GM23338 (cell line): ENCODE measurements around the gene GJD2. TPM values are rescaled to one million over a fixed set of nuclear protein-coding genes. Genes with fewer than 3 reads are reported as not detected.

Experiments
- ATAC-seq: fragments of 200-7000 bp; cut with Tn5 transposase; 3 replicates; pipeline ENCODE4 v1.9.1; 2020
- DNase-seq: peaks from one replicate; pipeline ENCODE4 v3.0.0-alpha.2; 2015; ENCODE audit warnings: low spot score
- H2AFZ ChIP-seq: fragments of 200-600 bp; sonication (generic); 2 replicates; pipeline ENCODE4 v1.8.0; 2016; ENCODE audit warnings: antibody characterized with exemption, mild to moderate bottlenecking, moderate library complexity
- H3F3A ChIP-seq: fragments of 200-600 bp; sonication (generic); replicated peaks from 2 replicates; pipeline ENCODE4 v1.8.0; 2017; ENCODE audit warnings: antibody characterized with exemption, mixed run types, low read depth
- H3K27ac ChIP-seq: fragments of 200-600 bp; sonication (generic); 2 replicates; pipeline ENCODE4 v1.6.1; 2016; ENCODE audit warnings: low read depth
- H3K27me3 ChIP-seq: fragments of 200-600 bp; sonication (generic); 2 replicates; pipeline ENCODE4 v1.8.0; 2016; ENCODE audit warnings: mild to moderate bottlenecking, mixed run types, moderate library complexity; ENCODE audit not compliant: insufficient read depth
- H3K36me3 ChIP-seq: fragments of 200-600 bp; sonication (generic); 2 replicates; pipeline ENCODE4 v1.8.0; 2016; ENCODE audit warnings: mild to moderate bottlenecking; ENCODE audit not compliant: insufficient read depth
- H3K4me1 ChIP-seq: fragments of 200-600 bp; sonication (generic); 2 replicates; pipeline ENCODE4 v1.8.0; 2016; ENCODE audit warnings: mild to moderate bottlenecking, moderate library complexity; ENCODE audit not compliant: insufficient read depth
- H3K4me2 ChIP-seq: fragments of 200-600 bp; sonication (generic); 2 replicates; pipeline ENCODE4 v1.7.1; 2017; ENCODE audit warnings: mixed run types
- H3K4me3 ChIP-seq: fragments of 200-600 bp; sonication (generic); 2 replicates; pipeline ENCODE4 v1.6.1; 2016; ENCODE audit warnings: mixed run types
- H3K79me2 ChIP-seq: fragments of 200-600 bp; sonication (generic); replicated peaks from 2 replicates; pipeline ENCODE4 v1.8.0; 2017; ENCODE audit warnings: mild to moderate bottlenecking; ENCODE audit not compliant: insufficient read depth
- H3K9me2 ChIP-seq: fragments of 200-600 bp; sonication (generic); 2 replicates; pipeline ENCODE4 v1.8.0; 2017; ENCODE audit not compliant: insufficient read depth
- H4K20me1 ChIP-seq: fragments of 200-600 bp; sonication (generic); replicated peaks from 2 replicates; pipeline ENCODE4 v1.8.0; 2017; ENCODE audit warnings: mild to moderate bottlenecking; ENCODE audit not compliant: insufficient read depth
- H3K27ac Mint-ChIP-seq: 2 replicates; pipeline ENCODE4 v1.8.0; 2020; ENCODE audit warnings: inconsistent platforms, mild to moderate bottlenecking, moderate library complexity, mixed read lengths
- H3K27me3 Mint-ChIP-seq: 3 replicates; pipeline ENCODE4 v1.8.0; 2022; ENCODE audit warnings: low read depth, mild to moderate bottlenecking, moderate library complexity, mixed read lengths, inconsistent platforms; ENCODE audit not compliant: insufficient read depth, poor library complexity
- H3K36me3 Mint-ChIP-seq: 3 replicates; pipeline ENCODE4 v1.8.0; 2021; ENCODE audit warnings: low read depth, mild to moderate bottlenecking, inconsistent platforms, moderate library complexity, mixed read lengths
- H3K4me1 Mint-ChIP-seq: 3 replicates; pipeline ENCODE4 v1.8.0; 2020; ENCODE audit warnings: mild to moderate bottlenecking, inconsistent platforms, mixed read lengths
- H3K4me3 Mint-ChIP-seq: 3 replicates; pipeline ENCODE4 v1.8.0; 2021; ENCODE audit warnings: moderate library complexity, mild to moderate bottlenecking, inconsistent platforms, mixed read lengths
- H3K9me3 Mint-ChIP-seq: 3 replicates; pipeline ENCODE4 v1.8.0; 2020; ENCODE audit warnings: moderate library complexity, mild to moderate bottlenecking, inconsistent platforms, mixed read lengths
- CREB1 ChIP-seq: fragments of 250-450 bp; sonication (Bioruptor Pico); IDR thresholded peaks from 2 replicates; pipeline ENCODE4 v1.5.0; 2020; ENCODE audit warnings: low read depth, mild to moderate bottlenecking, moderate library complexity
- EZH2phosphoT487 ChIP-seq: fragments of 200-600 bp; sonication (generic); IDR thresholded peaks from one replicate; pipeline ENCODE4 v1.8.1; 2018; ENCODE audit warnings: antibody characterized with exemption; ENCODE audit not compliant: unreplicated experiment
- JUNB ChIP-seq: IDR thresholded peaks from one replicate; pipeline ENCODE4 v1.6.1; 2016; ENCODE audit warnings: antibody characterized with exemption; ENCODE audit not compliant: unreplicated experiment
- NANOG ChIP-seq: IDR thresholded peaks from 2 replicates; pipeline ENCODE4 v1.6.1; 2016; ENCODE audit warnings: antibody characterized with exemption, borderline replicate concordance
- polyA plus RNA-seq: library from polyadenylated mRNA; unstranded; fragments of >200 nt; fragmentation: Nextera tagmentation; extraction: Ambion mirVana; gene quantifications from 2 replicates; pipeline ENCODE4 v1.2.1, GENCODE V29; 2016
- total RNA-seq: library from RNA; depleted of rRNA; stranded (reverse); fragments of >200 nt; shearing (Covaris generic); gene quantifications from 2 replicates; pipeline ENCODE4 v1.2.3, GENCODE V29; 2014
- TF ChIP-seq, protein P1 (sequence below): IDR thresholded peaks from 2 replicates; pipeline ENCODE4 v1.6.1; 2016; ENCODE audit warnings: antibody characterized with exemption
- TF ChIP-seq, protein P2 (sequence below): fragments of 250-450 bp; sonication (Bioruptor Pico); IDR thresholded peaks from 2 replicates; pipeline ENCODE4 v1.5.0; 2020; ENCODE audit warnings: mild to moderate bottlenecking, moderate library complexity

Gene GJD2
- total and polyA plus RNA-seq, 2 experiments from 2014 or later = 0.29 to 0.63 TPM

DNA sequence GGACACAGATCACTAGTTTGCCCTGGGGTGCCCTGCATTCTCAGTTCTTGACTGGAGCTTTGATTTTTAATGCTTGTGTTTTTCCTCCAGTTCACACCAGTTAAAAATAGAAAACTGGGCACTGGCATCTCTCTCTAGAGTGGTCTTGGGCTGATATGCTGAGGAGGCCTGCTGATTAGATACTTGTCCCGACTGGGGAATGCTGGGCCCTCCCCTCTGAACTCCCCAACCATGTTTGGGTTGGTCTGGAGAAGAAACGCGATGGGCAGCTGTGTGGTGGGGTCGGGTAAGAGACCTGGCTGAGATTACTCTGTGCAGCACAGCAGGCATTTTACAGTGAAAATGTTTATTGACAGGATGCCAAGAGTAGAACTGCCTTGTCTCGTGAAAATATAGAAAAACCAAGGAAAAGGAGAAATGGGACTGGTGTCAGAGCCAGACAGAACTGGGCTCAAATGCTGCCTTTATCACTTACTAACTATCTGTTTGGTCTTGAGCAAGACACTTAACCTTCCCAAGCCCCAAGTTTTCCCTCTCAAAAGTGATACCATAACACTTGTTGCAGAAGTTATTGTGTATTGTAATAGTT is 42.1 kb upstream of the GJD2 start:
- Histone ChIP-seq H3K27ac (no peak overlapping the region), H2AFZ (no peak overlapping the region), H3K4me2 (no peak overlapping the region), H3K4me1 (peaks cover 3% of the 10 kb centered on the region; the same call in 1 of the 2 replicates), H3K36me3 (no peaks in the 10 kb centered on the region), H3K27me3 (peaks cover 32% of the 10 kb centered on the region), H3K9me2 (0 out of 2 replicates have a peak, but pooled peaks cover 4% of the 10 kb centered on the region), H3K4me3 (no peak overlapping the region), H3F3A (no peaks in the 10 kb centered on the region), H3K79me2 (no peaks in the 10 kb centered on the region), H4K20me1 (no peaks in the 10 kb centered on the region)
- DNase-seq (no peak), ATAC-seq (no peak)
- no peaks in the 10 kb centered on the region for H3K9me3 Mint-ChIP-seq
- peaks cover 20% of the 10 kb centered on the region for H3K27me3 Mint-ChIP-seq
- H3K4me3 Mint-ChIP-seq = no peak overlapping the region
- peaks cover 15% of the 10 kb centered on the region for H3K4me1 Mint-ChIP-seq
- H3K36me3 Mint-ChIP-seq = no peaks in the 10 kb centered on the region
- TF ChIP-seq CREB1 (no peak), EZH2phosphoT487 (no peak)
- TF ChIP-seq, protein P1, sequence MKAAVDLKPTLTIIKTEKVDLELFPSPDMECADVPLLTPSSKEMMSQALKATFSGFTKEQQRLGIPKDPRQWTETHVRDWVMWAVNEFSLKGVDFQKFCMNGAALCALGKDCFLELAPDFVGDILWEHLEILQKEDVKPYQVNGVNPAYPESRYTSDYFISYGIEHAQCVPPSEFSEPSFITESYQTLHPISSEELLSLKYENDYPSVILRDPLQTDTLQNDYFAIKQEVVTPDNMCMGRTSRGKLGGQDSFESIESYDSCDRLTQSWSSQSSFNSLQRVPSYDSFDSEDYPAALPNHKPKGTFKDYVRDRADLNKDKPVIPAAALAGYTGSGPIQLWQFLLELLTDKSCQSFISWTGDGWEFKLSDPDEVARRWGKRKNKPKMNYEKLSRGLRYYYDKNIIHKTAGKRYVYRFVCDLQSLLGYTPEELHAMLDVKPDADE = no peak
- no peak overlapping the region for H3K27ac Mint-ChIP-seq

DNA sequence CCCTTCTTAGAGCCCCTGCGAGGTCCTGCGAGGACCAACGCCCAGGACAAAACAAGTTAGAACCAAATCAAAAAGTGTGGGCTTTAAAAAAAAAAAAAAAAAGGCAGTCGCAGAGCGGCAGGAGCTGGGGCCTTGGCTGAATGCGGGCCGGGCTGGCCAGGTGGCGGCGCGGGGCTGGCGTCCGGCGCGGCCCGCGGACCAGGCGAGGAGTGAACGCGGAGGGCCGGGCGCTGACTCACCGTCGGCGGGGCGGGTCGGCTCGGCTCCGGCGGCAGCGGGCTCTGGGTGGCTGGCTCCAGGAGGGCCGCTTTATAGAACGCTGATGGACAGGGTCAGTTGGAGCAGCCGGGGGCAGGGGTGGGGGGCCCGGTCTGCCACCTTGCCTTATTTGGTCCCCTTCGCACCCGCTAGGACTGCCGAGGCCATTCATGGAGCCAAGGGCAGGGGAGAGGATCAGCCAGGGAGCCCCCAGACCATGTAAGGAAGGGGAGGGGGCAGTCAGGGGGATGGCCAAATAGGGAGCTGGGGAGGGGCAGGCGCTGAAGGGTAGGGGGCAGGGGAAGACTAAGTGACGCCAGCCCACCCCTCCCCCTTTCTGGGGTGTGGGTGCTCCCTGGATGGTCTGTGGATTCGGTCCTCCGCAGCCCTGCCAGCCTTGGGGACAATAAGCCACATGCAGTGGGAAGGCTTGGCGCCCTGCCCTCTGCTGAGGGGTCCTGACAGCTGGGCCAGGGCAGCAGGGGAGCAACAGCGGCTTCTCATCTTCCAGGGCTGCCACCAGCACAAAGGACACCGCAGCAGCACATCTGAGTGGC is 40.7 kb upstream of the GJD2 start, which contains the start of gene ACTC1:
Gene ACTC1, minus strand, starts transcription at position 283 of the 815 bp plus-strand sequence. CDS start 741 bp downstream, outside the sequence.
- H3K9me3 Mint-ChIP-seq = no peaks in the 10 kb centered on the region
- no peaks in the 10 kb centered on the region; the same call in 1 of the 2 replicates for H3K4me1 ChIP-seq
- peaks cover 20% of the 10 kb centered on the region for H3K27me3 Mint-ChIP-seq
- H3F3A ChIP-seq = no peaks in the 10 kb centered on the region
- peak within 1 kb of the TSS; percentile 95 for H2AFZ ChIP-seq
- H3K27ac ChIP-seq = no peak within 1 kb of the TSS
- peak; percentile 85 for ATAC-seq
- no peaks in the 10 kb centered on the region for H4K20me1 ChIP-seq
- H3K27me3 ChIP-seq = peaks cover 32% of the 10 kb centered on the region
- peak; percentile 83 for DNase-seq
- peak within 1 kb of the TSS; percentile 93 for H3K4me2 ChIP-seq
- peak within 1 kb of the TSS; percentile 73 for H3K4me3 ChIP-seq
- H3K4me1 Mint-ChIP-seq = peaks cover 15% of the 10 kb centered on the region
- TF ChIP-seq CREB1 = peak; percentile 50; the same call in 1 of the 2 replicates
- no peak for TF ChIP-seq JUNB
- H3K27ac Mint-ChIP-seq = no peak within 1 kb of the TSS
- H3K36me3 Mint-ChIP-seq = no peaks in the 10 kb centered on the region
- peak within 1 kb of the TSS; percentile 74 for H3K4me3 Mint-ChIP-seq
- peaks cover 5% of the 10 kb centered on the region; the same call in 1 of the 2 replicates for H3K36me3 ChIP-seq
- no peaks in the 10 kb centered on the region for H3K79me2 ChIP-seq
- no peaks in the 10 kb centered on the region for H3K9me2 ChIP-seq

DNA sequence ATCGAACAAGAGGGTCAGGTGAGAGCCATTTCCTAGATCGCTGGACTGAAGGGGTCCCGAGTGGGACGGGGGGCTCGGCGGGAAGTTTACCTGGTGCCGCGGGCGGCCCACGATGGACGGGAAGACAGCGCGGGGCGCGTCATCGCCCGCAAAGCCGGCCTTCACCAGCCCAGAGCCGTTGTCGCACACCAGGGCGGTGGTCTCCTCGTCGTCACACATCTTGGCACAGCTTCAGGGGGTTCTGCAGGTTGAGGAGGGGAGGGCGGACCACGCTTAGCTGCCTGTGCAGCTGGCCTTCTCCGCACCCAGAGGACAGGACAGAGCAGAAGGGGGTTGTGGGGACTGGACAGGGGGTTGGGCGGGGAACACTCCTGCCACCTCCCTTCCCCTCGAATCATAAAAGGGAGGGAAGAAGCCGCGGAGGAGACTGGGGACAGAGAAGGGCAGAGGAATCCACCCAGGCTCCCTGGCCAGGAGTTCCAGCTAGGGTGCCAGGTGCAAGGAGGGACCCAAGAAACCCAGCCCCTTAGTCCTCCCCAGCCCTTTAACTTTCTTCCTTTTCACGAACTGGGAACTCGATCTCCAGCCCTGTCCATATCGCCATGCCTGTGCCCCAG is 39.9 kb upstream of the GJD2 start:
- Mint-ChIP-seq H3K36me3 (no peaks in the 10 kb centered on the region), H3K4me1 (peaks cover 13% of the 10 kb centered on the region), H3K9me3 (no peaks in the 10 kb centered on the region), H3K27me3 (peaks cover 20% of the 10 kb centered on the region), H3K27ac (no peak overlapping the region), H3K4me3 (peak overlapping the region; percentile 74)
- no peaks in the 10 kb centered on the region for H4K20me1 ChIP-seq
- no peak overlapping the region for H3K27ac ChIP-seq
- peaks cover 9% of the 10 kb centered on the region; the same call in 1 of the 2 replicates for H3K36me3 ChIP-seq
- H2AFZ ChIP-seq = peak overlapping the region; percentile 95
- H3K79me2 ChIP-seq = no peaks in the 10 kb centered on the region
- H3F3A ChIP-seq = no peaks in the 10 kb centered on the region
- no peaks in the 10 kb centered on the region; the same call in 1 of the 2 replicates for H3K4me1 ChIP-seq
- no peaks in the 10 kb centered on the region for H3K9me2 ChIP-seq
- peak overlapping the region; percentile 73 for H3K4me3 ChIP-seq
- peak; percentile 26 for DNase-seq
- peaks cover 32% of the 10 kb centered on the region for H3K27me3 ChIP-seq
- peak; percentile 29 for ATAC-seq
- H3K4me2 ChIP-seq = peak overlapping the region; percentile 93
- TF ChIP-seq CREB1 = no peak
- TF ChIP-seq JUNB = no peak
- TF ChIP-seq, protein P2, sequence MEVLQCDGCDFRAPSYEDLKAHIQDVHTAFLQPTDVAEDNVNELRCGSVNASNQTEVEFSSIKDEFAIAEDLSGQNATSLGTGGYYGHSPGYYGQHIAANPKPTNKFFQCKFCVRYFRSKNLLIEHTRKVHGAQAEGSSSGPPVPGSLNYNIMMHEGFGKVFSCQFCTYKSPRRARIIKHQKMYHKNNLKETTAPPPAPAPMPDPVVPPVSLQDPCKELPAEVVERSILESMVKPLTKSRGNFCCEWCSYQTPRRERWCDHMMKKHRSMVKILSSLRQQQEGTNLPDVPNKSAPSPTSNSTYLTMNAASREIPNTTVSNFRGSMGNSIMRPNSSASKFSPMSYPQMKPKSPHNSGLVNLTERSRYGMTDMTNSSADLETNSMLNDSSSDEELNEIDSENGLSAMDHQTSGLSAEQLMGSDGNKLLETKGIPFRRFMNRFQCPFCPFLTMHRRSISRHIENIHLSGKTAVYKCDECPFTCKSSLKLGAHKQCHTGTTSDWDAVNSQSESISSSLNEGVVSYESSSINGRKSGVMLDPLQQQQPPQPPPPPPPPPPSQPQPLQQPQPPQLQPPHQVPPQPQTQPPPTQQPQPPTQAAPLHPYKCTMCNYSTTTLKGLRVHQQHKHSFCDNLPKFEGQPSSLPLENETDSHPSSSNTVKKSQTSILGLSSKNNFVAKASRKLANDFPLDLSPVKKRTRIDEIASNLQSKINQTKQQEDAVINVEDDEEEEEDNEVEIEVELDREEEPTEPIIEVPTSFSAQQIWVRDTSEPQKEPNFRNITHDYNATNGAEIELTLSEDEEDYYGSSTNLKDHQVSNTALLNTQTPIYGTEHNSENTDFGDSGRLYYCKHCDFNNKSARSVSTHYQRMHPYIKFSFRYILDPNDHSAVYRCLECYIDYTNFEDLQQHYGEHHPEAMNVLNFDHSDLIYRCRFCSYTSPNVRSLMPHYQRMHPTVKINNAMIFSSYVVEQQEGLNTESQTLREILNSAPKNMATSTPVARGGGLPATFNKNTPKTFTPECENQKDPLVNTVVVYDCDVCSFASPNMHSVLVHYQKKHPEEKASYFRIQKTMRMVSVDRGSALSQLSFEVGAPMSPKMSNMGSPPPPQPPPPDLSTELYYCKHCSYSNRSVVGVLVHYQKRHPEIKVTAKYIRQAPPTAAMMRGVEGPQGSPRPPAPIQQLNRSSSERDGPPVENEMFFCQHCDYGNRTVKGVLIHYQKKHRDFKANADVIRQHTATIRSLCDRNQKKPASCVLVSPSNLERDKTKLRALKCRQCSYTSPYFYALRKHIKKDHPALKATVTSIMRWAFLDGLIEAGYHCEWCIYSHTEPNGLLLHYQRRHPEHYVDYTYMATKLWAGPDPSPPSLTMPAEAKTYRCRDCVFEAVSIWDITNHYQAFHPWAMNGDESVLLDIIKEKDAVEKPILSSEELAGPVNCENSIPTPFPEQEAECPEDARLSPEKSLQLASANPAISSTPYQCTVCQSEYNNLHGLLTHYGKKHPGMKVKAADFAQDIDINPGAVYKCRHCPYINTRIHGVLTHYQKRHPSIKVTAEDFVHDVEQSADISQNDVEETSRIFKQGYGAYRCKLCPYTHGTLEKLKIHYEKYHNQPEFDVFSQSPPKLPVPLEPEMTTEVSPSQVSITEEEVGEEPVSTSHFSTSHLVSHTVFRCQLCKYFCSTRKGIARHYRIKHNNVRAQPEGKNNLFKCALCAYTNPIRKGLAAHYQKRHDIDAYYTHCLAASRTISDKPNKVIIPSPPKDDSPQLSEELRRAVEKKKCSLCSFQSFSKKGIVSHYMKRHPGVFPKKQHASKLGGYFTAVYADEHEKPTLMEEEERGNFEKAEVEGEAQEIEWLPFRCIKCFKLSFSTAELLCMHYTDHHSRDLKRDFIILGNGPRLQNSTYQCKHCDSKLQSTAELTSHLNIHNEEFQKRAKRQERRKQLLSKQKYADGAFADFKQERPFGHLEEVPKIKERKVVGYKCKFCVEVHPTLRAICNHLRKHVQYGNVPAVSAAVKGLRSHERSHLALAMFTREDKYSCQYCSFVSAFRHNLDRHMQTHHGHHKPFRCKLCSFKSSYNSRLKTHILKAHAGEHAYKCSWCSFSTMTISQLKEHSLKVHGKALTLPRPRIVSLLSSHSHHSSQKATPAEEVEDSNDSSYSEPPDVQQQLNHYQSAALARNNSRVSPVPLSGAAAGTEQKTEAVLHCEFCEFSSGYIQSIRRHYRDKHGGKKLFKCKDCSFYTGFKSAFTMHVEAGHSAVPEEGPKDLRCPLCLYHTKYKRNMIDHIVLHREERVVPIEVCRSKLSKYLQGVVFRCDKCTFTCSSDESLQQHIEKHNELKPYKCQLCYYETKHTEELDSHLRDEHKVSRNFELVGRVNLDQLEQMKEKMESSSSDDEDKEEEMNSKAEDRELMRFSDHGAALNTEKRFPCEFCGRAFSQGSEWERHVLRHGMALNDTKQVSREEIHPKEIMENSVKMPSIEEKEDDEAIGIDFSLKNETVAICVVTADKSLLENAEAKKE = no peak
- TF ChIP-seq NANOG = no peak
